HG03442 (cell line): ENCODE data around the gene ZFPL1.

Source experiments
- ATAC-seq: cut with Tn5 transposase; IDR thresholded peaks from one replicate; pipeline ENCODE4 v1.9.1; 2021; ENCODE audit warnings: mild to moderate bottlenecking, moderate library complexity; ENCODE audit not compliant: unreplicated experiment

ZFPL1 gene

DNA sequence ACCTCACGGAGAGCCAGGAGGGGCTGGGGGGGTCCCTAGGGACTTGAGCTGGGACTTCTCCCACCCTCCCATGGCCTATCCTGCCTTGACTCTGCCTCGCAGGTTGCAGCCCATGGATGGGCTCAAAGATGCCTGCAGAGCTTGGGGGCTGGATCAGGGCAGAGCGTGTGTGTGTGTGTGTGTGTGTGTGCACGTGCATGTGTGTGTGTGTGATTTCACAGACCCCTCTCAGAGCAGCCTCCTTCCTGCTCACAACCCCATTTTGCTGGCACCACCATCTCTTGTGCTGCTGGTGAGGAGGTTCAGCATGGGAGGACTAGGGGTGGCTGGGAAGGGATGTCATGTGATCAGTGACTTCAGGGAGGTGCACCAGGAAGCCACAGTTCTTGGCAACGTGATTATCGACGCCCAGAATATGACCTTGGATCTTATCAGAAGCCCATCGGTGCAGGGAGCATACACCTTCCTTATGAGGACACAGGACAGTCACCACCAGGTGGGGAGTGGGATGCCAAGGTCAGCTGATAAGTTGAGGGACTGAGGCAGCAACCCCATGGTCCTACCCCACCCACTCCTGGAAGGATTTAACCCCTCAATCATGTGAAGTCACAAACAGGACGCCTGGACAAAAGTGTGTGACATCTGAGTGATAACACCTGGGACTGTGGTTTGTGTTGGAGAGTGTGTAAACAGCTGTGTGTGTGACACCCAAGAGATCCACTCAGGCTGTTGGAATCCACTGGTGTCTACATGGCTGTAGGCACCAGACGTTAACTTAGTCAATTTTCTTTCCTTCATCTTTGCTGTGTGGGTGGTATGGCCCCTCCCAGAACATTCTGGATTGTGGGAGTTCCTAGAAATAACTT lies 23.8 kb upstream of the ZFPL1 start:
- no peak for ATAC-seq

DNA sequence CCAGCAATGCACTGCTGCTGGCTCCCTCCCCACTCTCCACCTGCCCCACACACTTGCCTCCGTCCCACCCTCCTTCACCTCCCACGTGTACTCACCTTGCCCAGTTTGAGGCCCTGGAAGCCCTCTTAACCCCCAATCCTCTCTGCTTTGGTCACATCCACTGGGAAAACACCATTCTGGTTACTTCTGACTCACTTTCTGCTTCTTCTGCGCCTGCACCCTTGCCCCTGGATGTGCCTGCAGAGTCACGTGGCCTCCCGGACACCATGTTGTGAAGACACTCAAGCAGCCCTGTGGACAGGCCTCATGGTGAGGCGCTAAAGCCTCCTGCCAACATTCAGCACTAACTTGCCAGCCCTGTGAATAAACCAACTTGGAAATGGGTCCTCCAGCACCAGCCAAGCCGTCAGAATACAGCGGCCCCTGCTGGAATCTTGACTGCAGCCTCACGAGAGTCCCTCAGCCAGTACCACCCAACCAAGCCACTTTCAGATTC lies 23.1 kb upstream of the ZFPL1 start:
- ATAC-seq, result no peak

DNA sequence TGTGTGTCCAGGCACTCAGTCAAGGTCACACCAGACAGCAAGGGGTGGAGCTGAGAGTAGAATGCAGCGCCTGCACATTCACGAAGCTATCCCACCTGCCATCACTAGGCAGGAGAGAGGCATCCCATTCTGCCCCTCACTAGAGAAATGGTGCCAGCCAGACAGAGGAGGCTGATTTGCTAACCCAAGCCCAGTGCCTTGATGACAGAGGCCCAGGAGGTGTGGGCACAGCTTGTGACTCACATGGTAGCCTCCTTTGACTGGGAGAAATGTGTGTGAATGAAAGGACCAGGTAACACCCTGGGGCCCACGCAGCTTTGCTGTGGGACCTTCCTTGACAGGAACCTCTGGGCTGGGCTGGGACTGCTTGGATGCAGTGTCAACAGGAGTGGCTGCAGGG lies 20.5 kb upstream of the ZFPL1 start:
- no peak for ATAC-seq

DNA sequence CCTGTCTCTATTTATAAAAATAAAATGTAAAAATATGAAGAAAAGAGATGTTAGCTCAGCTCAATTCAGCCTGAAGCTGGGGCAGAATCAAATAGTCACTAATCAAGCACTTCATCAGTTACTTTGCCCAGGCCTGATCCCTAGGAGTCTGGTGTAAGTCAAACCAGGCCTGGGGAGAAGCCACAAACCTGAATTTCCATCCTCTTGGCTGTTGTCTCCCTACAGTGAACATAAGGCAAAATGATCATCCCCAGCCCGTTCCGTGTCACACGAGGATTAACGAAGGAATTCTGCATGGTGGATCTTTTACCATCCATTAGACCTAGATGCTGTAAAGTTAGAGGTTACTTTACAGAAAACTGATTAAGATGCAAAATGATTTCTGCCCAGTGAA lies 19.2 kb upstream of the ZFPL1 start:
- ATAC-seq, result no peak

DNA sequence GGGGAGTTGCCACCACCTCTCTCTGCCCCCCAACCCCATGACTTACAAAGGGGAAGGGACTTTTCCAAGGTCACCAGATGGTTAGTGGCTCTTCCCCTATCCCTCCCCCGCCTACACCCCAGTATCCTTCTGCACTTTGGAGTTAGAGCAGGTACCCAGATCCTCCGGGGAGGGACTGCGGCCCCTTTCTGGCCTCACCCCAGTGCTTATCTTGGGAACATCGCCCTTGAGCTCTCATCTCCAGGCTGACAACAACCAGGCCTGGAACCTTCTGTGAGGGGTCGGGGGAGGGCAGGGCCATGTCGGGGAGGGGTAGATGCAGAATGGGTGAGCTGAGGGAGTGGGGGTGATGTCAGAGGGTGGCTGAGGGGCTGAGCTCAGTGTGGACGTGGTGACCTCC lies 18.2 kb upstream of the ZFPL1 start:
- no peak for ATAC-seq

DNA sequence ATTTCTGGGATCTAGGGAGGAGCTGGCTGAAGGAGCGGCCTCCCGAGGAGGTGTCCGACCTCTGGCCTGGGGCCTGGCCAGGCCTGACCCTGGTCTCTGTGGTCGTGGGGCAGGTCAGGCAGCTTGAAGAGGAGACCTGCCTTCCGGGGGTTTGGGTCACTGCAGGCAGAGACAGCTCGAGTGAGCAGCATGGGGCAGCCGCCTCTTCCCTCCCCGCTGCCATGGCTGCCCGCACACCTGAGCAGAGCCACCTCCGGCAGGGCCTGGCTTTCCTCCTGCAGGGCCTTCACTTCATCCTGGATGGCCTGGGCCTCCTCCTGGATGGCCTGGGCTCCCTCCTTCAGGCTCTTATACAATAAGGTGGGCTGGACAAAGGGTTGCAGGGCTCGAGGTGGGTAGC lies 17.7 kb upstream of the ZFPL1 start:
- no peak for ATAC-seq

DNA sequence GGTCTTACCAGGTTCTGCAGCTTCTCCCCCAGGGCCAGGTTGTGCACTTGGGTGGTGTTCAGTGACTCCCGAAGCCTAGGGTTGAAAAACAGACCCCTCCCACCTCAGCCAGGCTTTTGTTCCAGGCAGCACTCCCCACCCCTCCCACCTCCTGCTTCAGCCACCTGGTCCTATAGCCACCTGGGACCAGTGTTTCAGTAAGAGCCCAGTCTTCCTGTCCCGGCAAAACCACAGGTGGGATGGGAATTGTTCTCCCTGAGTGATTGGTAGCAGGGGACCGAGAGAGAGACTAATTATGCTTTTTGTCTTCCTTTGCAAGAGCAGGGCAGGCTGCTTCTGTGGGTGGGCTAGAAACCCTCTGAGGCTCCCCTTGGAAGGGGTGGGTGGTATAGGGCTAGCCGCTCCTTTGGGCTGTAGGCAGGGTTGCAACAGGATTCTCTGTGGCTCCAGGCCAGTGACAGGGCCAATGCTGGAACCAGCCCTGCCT lies 17.2 kb upstream of the ZFPL1 start:
- no peak for ATAC-seq

DNA sequence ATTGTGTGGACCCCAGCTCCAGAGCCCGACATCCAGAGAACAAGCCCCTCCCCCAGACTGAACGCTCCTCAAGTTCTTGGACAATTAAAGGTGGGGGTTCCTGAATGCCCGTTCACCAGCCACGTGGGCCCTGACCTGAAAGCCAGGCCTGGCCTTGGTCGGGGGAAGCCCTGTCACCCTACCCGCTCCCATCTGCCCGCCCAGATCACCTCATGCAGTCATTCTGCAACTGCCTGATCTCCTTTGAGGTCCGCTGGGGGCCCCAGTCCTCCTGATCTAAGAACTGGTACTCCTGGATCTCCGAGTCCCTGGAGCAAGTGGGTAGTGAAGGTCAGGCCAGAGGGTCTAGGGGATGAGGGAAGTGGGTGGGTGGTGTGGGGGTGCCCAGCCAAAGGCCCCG lies 16.6 kb upstream of the ZFPL1 start:
- no peak for ATAC-seq

DNA sequence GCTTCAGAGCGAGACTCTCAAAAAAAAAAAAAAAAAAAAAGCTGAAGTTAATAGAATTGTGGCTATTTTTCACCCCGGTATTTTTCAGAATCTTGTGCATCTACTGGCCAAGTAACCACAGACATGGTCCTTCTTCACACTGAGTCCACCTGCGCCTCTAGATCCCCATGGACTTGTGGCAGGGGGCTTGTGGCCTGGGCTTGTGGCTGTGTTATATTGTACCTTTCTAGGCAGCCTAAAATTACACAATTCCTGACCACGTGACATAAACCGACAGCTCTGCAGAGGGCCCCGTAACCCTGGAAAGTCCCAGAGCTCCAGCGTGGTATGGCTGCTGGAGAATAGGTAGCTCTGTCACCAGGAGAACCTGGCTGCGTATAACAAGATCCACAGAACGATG lies 14.8 kb upstream of the ZFPL1 start:
- ATAC-seq, result no peak

DNA sequence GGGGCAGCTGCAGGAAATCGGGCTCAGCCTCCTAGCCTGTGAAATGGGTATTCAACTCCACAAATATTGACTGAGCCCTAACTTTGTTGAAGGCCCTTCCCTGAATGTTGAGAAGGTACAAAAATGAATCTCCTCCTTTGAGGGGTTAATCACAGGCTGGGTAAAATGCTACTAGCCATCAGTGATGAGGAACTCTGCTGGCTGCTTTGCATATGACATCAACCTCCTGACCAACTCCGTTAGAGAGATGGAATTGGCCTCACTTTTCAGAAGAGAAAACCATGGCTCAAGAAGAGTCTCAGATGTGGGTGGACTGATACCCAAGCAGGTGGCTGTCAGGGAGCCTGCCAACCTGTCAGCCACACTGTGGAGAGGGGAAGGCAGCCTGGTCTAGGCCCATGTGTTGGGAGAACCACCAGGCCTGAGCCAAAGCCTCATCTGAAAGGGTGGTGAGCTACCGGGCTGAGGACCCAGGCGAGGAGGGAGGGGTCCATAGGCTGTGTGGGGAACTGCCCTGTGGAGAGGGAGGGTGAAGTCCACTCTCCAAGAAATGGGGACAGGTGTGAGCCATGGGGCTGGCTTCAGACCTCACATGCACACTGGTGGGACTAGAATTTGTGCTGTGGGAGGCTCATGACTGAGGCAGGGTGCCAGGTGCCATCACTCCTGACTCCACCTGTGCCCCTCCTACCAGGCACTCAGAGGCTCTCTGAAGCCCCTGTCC lies 12.0 kb upstream of the ZFPL1 start:
- no peak for ATAC-seq

DNA sequence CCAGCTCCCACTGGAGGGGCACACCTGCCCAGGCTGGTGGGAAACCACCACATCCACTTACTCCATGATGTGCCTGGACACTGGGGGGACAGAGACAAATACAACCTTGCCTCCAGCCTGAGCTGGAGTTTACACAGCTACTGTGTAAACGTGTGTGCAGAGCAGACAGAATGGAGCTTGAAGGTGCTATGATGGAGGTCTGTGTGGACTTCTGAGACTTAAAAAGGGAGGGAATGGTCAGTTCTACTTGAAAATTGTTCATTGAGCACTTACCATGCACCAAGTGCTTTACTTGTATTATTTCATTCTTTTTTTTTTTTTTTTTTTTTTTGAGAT lies 11.4 kb upstream of the ZFPL1 start:
- no peak for ATAC-seq

DNA sequence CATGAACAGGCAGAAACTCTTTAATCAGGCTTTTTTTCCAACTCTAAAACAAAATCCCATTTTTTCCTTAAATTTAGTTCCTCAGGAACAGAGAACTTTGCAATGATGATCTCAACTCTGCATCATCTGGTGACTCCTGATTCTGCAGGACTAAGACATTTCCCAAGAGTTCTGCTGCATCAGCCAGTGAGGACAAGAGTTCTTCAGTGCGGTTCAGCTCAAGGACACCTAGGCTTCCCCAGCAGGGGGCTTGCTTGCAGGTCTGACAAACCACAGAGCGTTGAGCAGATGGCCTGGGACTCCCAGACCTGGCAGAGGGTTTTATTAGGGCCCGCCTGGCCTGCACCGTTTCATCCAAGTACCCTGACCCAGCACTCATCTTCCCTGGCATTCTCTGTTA lies 6.6 kb upstream of the ZFPL1 start:
- no peak for ATAC-seq

DNA sequence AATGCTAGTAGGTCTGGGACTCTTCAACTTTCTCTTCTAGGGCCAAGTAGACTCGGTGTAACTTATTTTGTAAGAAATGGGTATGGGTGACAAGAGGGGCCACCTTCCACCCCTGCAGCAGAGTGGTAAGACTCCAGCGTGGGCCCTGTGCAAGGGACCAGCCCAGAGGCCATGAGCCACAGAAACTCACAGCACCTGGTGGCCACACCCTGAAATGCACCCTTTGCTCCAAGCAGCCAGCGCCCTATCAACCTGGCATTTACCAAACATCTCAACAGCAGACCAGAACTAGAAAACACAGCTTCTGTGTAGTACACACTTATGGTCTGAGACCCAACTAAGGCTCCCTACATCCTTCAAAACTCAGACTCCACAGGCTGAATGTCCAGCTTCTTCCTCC lies 5.9 kb upstream of the ZFPL1 start:
- no peak for ATAC-seq

DNA sequence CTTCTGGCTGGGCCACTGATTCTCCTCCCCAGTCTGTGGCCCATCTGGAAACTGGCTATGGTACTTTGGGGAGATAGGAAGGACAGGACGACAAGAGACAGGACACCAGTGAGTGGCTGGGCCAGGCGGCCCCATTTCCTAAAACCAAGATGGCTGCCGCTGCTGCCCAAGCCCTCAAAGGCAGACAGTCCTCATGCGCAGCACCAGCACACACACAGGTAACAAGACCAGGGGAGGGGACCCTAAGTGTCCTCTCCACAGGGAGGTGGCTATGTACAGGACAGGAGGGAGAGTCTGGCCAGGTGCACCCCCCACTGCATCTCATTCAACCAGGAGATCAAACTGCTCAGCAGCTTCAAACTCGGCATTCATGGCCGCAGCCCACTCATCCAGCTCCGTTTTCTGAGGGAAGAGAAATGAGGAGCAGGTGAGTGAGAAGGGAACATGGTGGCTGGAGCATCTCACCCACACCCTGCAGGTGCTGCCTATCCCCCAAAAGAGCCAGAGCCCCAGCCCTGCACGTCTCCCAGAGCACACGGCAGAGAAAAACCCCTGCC lies 5.2 kb upstream of the ZFPL1 start:
- ATAC-seq, result no peak

DNA sequence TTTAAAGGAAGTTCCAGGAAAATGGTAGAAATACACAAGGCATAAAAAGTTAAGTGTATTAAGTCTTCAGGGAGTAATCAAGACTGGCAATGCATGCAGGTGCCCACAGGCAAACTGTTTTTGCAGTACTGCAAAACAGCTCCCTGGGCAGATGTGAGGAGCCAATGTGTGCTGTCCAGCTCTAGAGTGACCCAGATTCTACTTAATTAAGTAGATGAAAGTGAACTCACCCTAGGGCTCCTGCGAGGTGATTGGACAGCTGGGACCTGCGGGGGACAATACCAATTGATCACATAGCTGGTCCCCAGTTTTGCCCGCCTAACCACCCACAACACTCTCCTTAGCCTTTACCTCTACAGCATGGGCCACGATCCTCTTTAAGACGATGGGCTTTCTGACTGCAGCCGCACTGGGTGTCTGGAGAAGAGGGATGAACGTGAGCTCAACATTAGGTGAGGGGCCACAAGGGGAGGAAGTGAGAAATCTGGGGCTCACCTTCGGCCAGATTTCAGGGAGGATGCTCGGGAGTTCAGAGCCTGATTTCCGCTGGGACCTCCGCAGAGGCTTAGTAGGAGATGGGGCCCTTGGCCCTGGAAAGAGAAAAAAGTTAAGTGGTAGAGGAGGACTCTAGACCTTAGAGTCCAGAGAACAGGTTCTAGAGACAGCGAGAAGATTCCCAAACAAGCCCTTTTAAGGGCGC lies 738 bp upstream of the ZFPL1 start:
- peak; percentile 16 for ATAC-seq

DNA sequence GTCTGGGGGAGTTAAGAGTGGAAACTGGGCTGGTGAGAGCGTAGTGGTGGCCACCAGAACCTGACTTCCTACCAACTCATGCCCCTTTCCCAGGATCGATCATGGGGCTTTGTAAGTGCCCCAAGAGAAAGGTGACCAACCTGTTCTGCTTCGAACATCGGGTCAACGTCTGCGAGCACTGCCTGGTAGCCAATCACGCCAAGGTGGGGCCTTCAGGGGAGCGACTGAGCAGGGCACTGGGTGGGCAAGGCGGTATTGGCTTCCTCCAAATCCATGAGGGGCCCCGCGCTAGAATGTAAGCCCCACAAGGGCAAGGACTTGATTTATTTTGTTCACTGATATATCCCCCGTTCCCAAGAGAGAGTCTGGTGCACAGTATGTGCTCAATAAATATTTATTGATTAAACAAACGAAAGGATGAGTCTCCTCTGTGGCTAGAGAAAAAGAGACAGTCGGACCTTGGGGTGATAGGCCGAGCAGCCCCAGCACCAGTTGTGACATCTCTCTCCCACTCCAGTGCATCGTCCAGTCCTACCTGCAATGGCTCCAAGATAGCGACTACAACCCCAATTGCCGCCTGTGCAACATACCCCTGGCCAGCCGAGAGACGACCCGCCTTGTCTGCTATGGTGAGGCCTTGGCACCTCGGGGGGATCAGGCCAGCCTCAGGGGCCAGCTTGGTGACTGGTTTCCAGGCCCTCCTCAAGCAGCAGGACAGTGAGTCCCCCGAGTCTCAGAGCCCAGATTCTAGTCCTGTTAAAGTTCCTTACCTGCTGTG lies 765 bp downstream of the ZFPL1 start:
- no peak for ATAC-seq

DNA sequence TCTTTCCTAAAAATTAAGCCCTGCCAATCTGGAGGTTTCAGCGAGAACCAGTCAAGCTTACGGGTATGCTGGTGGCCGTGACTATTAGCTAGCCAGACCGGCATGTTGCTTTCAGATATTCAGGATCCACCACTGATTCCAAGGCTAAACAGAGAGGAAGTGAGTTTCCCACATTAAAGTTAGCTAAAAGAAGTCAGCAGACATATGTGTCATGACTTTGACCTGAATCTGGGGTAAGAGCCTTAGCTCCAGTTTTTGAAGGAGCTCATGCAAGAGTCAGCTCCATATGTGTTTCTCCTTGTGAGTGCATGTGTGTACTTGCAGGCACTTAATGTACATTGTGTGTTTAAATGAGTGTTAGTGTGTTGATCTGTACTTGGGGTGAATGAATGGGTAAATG lies 1.4 kb downstream of the ZFPL1 start:
- no peak for ATAC-seq

DNA sequence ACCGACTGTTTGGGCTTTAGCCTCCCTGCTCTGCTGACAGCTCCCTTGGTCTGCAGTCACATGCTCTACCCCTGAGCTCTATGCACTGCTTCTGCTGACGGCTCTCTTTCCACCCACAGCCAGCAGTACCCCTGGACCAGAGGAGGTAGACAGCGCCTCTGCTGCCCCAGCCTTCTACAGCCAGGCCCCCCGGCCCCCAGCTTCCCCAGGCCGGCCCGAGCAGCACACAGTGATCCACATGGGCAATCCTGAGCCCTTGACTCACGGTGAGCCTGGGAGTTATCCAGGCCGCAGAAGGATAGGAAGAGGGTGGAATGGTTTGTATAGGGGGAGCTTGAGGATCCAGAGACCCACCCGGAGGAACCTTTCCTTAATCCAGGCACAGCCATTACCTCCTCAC lies 2.8 kb downstream of the ZFPL1 start:
- ATAC-seq, result no peak

DNA sequence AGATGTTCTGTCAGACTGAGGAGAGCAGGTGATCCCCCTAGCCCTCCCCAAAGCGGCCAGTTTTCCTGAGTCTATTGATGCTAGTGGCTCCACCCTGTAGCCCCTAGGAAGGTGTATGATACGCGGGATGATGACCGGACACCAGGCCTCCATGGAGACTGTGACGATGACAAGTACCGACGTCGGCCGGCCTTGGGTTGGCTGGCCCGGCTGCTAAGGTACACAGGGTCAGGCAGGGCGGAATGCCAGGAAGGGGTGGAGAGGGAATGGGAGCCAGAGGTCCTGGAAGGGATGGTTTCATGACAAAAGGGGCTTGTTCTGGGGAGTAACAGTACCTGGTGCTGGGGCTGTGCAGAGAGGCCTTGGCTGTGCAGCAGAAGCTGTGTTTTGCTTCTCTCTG lies 3.2 kb downstream of the ZFPL1 start:
- ATAC-seq, result no peak

DNA sequence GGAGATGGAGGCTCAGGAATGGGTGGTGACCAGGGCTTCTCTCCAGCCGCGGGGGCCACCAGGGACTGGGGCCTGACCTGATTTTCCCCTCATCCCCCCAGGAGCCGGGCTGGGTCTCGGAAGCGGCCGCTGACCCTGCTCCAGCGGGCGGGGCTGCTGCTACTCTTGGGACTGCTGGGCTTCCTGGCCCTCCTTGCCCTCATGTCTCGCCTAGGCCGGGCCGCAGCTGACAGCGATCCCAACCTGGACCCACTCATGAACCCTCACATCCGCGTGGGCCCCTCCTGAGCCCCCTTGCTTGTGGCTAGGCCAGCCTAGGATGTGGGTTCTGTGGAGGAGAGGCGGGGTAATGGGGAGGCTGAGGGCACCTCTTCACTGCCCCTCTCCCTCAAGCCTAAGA lies 3.8 kb downstream of the ZFPL1 start:
- no peak for ATAC-seq

DNA sequence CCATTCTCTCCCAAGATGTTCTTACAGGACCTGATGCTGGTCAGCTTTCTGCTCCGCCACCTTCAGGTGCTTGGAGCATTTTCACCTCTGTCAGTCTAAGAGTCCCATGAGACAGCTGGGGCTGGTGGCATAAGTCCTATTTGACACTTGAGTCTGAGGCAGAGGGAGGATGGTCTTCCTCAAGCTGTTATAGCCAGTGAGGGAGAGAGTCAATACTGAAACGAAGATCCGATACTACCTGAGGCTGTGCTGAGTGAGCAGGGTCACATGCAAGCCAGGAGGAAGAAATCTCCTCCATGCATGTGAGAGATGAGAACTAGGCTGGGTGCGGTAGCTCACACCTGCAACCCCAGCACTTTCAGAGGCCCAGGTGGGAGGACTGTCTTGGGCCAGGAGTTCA lies 5.6 kb downstream of the ZFPL1 start:
- no peak for ATAC-seq
